Dermis lymphatic vessel endothelial cell (primary cell): ENCODE results near the gene WLS. TPM values are rescaled to one million over a fixed set of nuclear protein-coding genes. Genes with fewer than 3 reads are reported as not detected.

ENCODE experiments used
- total RNA-seq: library from RNA; depleted of rRNA; stranded (reverse); fragments of >200 nt; gene quantifications from 2 replicates; pipeline ENCODE4 v1.2.1, GENCODE V29; 2014

The WLS gene
- total RNA-seq, result 20.3 and 25.6 TPM in 2 replicates

DNA sequence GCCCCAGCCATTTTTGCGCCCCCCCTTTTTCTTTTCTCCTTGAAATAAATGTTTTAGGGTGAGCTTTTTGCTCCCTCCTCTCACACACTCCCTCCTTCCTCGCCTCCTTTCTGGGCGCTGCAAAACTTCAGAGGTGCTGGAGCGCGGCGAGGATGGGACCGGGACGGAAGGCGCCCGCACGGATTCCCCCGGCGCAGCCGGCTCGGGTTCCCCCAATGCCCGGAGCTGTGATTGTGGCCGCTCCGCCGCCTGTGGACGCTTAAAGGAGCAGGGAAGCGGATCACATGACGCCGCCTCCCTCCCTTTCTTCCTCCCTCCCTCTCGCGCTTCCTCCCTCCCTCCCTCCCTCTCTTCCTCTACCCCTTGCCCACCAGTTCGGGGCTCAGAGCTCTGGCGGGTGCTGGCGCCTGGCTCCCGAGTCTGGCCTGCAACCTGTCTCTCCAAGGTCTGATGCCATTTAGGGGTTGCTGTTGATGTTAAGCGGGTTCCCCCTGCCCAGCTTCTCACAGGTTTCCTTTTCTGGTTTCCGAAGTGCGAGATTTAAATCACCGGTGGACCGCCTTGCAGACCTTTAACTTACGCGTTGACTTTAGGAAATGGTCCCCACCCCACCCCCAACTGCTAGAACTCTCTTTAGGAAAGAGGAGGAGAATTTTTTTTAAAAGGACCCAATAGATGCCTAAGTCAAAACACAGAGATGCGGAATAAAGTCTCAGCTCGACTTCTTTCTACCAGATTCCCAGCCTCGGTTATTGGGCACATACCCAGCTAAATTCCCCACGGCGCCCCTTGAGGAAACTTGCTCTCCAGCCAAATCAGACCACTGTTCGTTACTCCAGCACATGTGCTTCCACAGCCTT lies at the start of gene WLS:
WLS (minus strand) TSS at position 235 of the 860 bp plus-strand sequence; CDS start at position 11, 224 bp downstream.

Other genes starting within 250 kb of the WLS start
- 0.54 and 0.95 TPM in 2 replicates for gene DIRAS3, start 181.9 kb downstream of the WLS start, total RNA-seq
- gene RPE65, start 217.4 kb upstream of the WLS start, total RNA-seq, result not detected in 2 replicates